Glutamatergic neuron (in vitro differentiated cells): ENCODE measurements around the gene C1QL4. TPM values are rescaled to one million over a fixed set of nuclear protein-coding genes. Genes with fewer than 3 reads are reported as not detected.
"Not testable (repeated sequence)": the region's sequence is repeated elsewhere in the genome, so short reads cannot be mapped to it uniquely, and the experiment has no call there.

ENCODE experiments used
- DNase-seq: peaks from one replicate; pipeline ENCODE4 v3.0.0; 2022
- H3K27ac Mint-ChIP-seq: one replicate; pipeline ENCODE4 v1.8.0; 2020; ENCODE audit warnings: mild to moderate bottlenecking, mixed read lengths, inconsistent platforms; ENCODE audit not compliant: unreplicated experiment
- H3K27me3 Mint-ChIP-seq: one replicate; pipeline ENCODE4 v1.8.0; 2020; ENCODE audit warnings: mild to moderate bottlenecking, moderate library complexity, mixed read lengths, inconsistent platforms; ENCODE audit not compliant: unreplicated experiment
- H3K36me3 Mint-ChIP-seq: one replicate; pipeline ENCODE4 v1.8.0; 2020; ENCODE audit warnings: mild to moderate bottlenecking, mixed read lengths, inconsistent platforms; ENCODE audit not compliant: unreplicated experiment
- H3K4me1 Mint-ChIP-seq: one replicate; pipeline ENCODE4 v1.8.0; 2020; ENCODE audit warnings: mild to moderate bottlenecking, low read depth, mixed read lengths, inconsistent platforms; ENCODE audit not compliant: unreplicated experiment
- H3K4me3 Mint-ChIP-seq: one replicate; pipeline ENCODE4 v1.8.0; 2020; ENCODE audit warnings: mild to moderate bottlenecking, mixed read lengths, inconsistent platforms; ENCODE audit not compliant: unreplicated experiment
- H3K9me3 Mint-ChIP-seq: one replicate; pipeline ENCODE4 v1.8.0; 2020; ENCODE audit warnings: mild to moderate bottlenecking, moderate library complexity, mixed read lengths, inconsistent platforms; ENCODE audit not compliant: unreplicated experiment
- CTCF ChIP-seq: fragments of 200-600 bp; sonication (generic); IDR thresholded peaks from one replicate; pipeline ENCODE4 v1.5.0; 2021; ENCODE audit not compliant: partially characterized antibody, unreplicated experiment
- long read RNA-seq: library from polyadenylated mRNA; unstranded; transcript quantifications from one replicate; pipeline ENCODE4 v2.0.0, GENCODE V29; 2020; ENCODE audit not compliant: unreplicated experiment
- total RNA-seq: library from RNA; stranded (reverse); fragmentation: NEBNext Ultra II Directional; extraction: Animal tissue kit (Norgen Biotek cat#: 25700); gene quantifications from one replicate; pipeline ENCODE4 v1.2.1, GENCODE V29; 2021; ENCODE audit not compliant: unreplicated experiment

Gene C1QL4
- 4.8 TPM for total RNA-seq
- long read RNA-seq: 0 reads

DNA sequence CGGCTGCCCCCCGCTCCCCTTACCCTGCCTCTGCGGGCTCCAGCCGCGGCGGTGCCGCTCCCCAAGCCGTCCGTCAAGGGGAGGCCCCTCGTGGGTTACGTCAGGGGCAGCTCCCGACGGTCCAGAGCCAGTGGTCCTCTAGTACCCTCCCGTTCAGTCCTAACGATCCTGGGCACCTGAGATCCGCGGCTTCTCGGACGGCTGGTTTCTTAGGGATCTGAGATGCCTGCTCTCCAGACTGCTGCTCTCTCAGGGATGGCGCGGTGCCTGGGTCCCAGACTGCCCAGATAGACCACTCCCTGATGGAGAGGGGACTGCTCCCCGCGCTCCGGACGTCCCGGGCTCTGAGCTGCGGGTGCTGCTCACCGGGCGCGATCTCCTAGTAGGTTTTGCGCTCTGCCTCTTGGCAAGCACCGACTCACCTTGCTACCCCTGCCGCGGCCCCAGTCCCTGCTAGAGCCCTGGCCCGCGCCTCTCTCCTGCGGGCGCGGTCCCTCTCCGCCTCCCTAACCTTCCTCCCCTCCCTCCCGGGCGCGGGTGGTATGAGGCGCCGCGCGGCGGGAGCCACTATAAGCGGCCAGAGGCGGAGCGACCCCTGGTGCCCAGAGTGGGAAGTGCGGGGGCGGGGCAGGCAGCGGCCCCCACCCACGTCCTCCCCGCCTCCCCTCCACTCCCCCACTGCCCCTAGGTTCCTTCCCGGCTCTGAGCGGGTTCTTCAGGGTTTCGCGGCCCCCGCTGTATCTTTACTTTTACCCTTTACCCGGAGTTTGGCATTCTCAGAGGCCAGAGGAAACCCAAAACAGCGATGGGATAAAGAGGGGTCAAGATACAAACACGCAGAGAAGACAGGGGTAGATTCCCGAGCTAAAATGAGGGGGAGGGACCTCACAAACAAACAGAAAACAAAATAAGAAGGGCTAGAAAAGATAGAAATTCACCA lies at the start of gene C1QL4:
Gene C1QL4, minus strand, starts transcription at position 544 of the 940 bp plus-strand sequence. CDS start 711 bp downstream, outside the sequence.
- peak; percentile 94 for DNase-seq
- Mint-ChIP-seq H3K9me3 (peaks cover 14% of the 10 kb centered on the region), H3K27me3 (peaks cover 44% of the 10 kb centered on the region), H3K36me3 (no peaks in the 10 kb centered on the region), H3K4me1 (peaks cover 31% of the 10 kb centered on the region), H3K4me3 (peak within 1 kb of the TSS; percentile 35), H3K27ac (peak within 1 kb of the TSS; percentile 16)
- peak; percentile 98 for TF ChIP-seq CTCF

DNA sequence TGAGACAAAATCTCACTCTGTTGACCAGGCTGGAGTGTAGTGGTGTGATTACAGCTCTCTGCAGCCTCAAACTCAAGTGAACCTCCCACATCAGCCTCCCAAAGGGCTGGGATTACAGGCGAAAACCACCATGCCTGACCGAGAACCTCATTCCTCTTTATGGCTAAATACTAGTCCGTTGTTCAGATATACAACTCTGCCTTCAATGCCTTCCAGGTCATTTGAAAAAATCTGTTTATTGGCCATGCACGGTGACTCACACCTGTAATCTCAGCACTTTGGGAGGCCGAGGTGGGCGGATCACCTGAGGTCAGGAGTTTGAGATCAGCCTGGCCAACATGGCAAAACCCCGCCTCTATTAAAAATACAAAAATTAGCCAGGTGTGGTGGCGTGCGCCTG lies 43.2 kb upstream of the C1QL4 start:
- not testable (repeated sequence) for H3K9me3 Mint-ChIP-seq, DNase-seq, H3K4me1 Mint-ChIP-seq, H3K27ac Mint-ChIP-seq, H3K4me3 Mint-ChIP-seq, H3K36me3 Mint-ChIP-seq, H3K27me3 Mint-ChIP-seq

DNA sequence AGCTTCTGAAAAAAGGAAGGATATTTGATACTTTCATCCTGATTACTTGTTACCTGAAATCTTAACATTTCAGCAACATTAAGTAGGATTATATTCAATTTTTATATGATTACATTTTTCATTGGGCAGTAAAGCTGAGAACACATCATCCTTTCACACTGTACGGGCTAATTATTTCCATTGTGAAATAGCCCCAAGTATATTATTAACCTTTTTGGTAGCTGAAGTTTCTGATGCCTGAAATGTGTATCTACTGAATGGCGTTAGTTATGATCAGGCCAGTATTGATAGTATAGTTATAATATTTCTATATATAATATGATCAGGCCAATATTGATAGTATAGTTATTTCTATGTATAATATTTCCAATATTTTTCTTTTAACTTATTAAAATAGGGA lies 40.4 kb upstream of the C1QL4 start:
- H3K4me3 Mint-ChIP-seq: no peak overlapping the region
- H3K27ac Mint-ChIP-seq: no peak overlapping the region
- no peaks in the 10 kb centered on the region for H3K4me1 Mint-ChIP-seq
- DNase-seq: no peak
- no peaks in the 10 kb centered on the region for H3K27me3 Mint-ChIP-seq
- H3K9me3 Mint-ChIP-seq: no peaks in the 10 kb centered on the region
- H3K36me3 Mint-ChIP-seq: no peaks in the 10 kb centered on the region
- TF ChIP-seq CTCF: no peak

DNA sequence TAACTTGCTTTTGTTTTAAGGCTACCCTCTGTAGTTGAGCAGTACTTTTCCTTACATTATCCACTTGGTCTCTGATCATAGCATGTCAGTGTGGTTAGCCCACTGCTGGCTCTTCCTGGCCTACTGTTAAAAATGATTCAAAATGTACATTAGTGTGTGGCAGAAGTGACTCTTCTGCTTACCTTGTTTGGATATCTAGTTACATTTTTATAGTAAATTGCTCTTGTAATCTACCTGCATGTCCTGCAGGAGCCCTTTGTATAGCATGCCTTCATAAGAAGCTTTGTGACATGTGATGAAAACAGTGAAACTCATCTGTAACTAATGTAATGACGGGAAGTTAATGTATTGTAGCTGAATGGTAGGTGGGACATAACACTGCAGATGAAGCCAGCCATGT lies 38.4 kb upstream of the C1QL4 start:
- Mint-ChIP-seq H3K27me3 (no peaks in the 10 kb centered on the region), H3K4me1 (peaks cover 2% of the 10 kb centered on the region), H3K27ac (no peak overlapping the region), H3K4me3 (no peak overlapping the region), H3K9me3 (no peaks in the 10 kb centered on the region), H3K36me3 (no peaks in the 10 kb centered on the region)
- DNase-seq: no peak
- no peak for TF ChIP-seq CTCF

DNA sequence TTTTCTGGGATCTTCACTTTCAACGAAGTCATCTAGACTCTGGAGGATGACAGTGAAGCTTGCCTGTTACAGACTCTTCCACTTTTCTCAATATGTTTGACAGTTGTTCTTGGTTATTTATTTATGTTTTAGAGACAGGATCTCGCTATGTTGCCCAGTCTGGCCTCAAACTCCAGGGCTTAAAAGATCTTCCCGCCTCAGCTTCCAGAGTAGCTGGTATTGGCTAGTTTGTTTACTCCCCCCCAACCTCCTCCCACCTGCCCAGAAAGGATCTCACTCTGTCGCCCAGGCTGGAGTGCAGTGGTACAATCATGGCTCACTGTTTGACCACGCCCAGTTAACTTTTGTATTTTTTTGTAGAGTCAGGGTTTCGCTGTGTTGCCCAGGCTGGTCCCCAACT lies 33.6 kb upstream of the C1QL4 start:
- DNase-seq: no peak
- H3K36me3 Mint-ChIP-seq: no peaks in the 10 kb centered on the region
- peaks cover 13% of the 10 kb centered on the region for H3K27me3 Mint-ChIP-seq
- peak overlapping the region; percentile 33 for H3K27ac Mint-ChIP-seq
- H3K4me3 Mint-ChIP-seq: no peak overlapping the region
- TF ChIP-seq CTCF: no peak
- peaks cover 12% of the 10 kb centered on the region for H3K4me1 Mint-ChIP-seq
- peaks cover 11% of the 10 kb centered on the region for H3K9me3 Mint-ChIP-seq
